AG09319 (cell line): ENCODE data around the gene MAP3K7CL.

Experiments
- DNase-seq: peaks from one replicate; pipeline ENCODE4 v3.0.0-alpha.2; 2010; ENCODE audit warnings: low read depth; ENCODE audit errors: extremely low read depth
- TF ChIP-seq, protein P1 (sequence below): IDR thresholded peaks from 2 replicates; pipeline ENCODE4 v1.5.1; 2011; ENCODE audit warnings: low read depth, mild to moderate bottlenecking, inconsistent platforms, low read length, moderate library complexity

MAP3K7CL gene

DNA sequence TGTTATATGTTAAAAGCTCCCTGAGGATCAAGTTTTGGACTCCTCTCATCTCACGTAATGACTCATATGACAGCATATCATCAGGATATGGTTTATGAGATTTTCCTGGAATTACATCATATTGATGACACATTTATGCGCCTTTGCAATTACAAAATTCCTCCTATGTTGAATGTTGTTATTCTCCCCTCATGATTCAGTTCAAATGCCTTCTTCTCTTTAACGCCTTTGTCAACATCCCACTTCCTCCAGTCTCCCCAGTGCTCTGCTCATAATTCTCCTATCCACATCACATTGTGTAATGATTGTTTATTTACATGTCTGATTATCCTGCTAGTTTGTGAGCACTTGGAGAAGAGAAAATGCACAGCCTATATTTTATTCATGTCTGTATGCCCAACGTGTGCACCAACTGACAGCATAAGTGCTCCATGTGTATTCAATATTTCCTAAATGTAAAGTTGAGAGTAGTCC lies 87.4 kb downstream of the MAP3K7CL start:
- peak; percentile 77 for DNase-seq

DNA sequence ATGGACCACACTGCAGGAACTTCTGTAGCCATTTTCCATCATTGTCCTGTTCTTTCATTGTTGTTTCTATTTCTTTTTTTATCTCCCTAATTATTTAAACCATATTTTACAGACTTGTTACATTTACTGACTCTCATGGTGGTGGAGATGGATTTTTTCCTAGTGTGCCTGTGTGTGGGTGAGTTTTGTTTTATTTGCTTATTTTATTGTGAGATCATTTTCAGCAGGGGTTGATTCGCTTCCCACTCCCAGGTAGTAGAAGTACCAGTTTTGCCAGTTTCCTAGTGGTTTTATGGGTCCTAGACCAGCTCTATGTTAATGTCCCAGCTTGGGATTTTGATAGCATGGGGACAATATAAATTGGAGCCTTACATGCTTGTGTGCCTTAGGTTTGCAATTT lies 88.3 kb downstream of the MAP3K7CL start:
- TF ChIP-seq, protein P1, sequence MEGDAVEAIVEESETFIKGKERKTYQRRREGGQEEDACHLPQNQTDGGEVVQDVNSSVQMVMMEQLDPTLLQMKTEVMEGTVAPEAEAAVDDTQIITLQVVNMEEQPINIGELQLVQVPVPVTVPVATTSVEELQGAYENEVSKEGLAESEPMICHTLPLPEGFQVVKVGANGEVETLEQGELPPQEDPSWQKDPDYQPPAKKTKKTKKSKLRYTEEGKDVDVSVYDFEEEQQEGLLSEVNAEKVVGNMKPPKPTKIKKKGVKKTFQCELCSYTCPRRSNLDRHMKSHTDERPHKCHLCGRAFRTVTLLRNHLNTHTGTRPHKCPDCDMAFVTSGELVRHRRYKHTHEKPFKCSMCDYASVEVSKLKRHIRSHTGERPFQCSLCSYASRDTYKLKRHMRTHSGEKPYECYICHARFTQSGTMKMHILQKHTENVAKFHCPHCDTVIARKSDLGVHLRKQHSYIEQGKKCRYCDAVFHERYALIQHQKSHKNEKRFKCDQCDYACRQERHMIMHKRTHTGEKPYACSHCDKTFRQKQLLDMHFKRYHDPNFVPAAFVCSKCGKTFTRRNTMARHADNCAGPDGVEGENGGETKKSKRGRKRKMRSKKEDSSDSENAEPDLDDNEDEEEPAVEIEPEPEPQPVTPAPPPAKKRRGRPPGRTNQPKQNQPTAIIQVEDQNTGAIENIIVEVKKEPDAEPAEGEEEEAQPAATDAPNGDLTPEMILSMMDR, result no peak
- no peak for DNase-seq

More for the DNA sequence above, 87.4 kb downstream of the MAP3K7CL start:
- TF ChIP-seq, protein P1, result no peak

DNA sequence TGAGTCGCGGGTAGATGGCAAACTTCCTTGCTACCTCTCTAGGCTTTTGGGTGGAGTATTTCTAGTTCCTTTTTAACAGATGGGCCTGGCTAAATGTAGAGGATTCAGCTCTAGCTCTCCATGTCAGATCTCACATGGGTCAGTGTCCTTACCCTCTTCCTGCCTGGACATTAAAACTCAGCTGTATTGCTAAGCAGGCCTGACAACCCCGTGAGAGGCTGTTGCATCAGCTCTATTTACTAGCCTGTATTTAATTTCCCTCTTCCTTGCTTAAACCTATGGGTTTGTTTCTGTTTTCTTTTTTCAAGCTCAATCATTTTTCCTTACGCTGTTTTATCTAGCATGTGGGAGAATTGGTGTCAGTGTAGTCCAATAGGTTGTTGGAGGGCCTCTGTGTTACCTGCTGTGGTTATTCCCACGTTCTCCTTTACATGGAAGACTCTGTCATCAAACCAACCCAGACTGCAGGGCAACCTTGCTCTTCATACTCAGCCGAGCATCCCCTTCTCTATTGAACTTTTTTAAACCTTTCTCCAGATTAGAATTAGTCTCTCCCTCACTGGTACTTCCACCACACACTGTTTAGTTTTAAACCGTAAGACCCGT lies 88.8 kb downstream of the MAP3K7CL start:
- no peak for DNase-seq
- TF ChIP-seq, protein P1, result no peak

DNA sequence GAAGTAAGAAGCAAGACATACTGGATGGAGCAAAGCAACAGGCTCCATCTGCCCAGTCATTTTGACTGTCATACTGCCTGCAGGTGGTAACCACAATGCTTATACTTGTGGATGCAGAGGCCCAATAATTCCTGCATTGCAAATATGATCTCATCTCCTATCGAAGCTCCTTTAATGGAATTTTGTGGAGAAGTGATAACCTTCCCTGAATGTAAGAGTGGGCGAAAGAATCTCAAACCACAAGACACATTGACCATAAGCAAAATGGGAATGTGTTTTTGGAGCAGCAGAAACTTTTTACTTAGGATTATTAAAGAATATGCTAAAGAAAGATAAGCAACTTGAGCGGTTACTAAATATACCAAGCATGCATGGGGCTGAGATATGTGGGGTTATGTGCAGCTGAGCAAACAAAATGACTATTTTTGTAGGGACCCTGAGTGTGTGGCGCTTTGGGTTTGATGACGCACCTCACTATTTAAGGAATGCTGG lies 90.9 kb downstream of the MAP3K7CL start:
- TF ChIP-seq, protein P1, result no peak
- no peak for DNase-seq

DNA sequence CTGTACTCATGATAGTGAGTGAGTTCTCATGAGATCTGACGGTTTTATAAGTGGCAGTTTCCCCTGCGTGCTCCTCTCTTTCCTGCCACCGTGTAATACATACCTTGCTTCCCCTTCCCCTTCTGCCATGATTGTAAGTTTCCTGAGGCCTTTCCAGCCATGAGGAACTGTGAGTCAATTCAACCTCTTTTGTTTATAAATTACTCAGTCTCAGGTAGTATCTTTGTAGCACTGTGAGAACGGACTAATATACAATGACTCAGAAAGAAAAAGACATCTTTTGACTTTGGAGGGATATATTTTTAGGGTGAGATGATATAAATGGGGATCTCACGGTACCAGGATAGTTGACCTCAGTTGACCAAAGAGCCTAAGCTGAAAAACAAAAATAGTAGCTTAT lies 93.6 kb downstream of the MAP3K7CL start:
- TF ChIP-seq, protein P1, result no peak
- DNase-seq, result no peak
